GM19467 (cell line): Measurements from ENCODE around the gene PYROXD2.
A peak's percentile ranks its signal among the peaks of the same experiment; 100 is the strongest.

ENCODE experiments used
- ATAC-seq: cut with Tn5 transposase; IDR thresholded peaks from one replicate; pipeline ENCODE4 v1.9.1; 2021; ENCODE audit warnings: mild to moderate bottlenecking, moderate library complexity; ENCODE audit not compliant: unreplicated experiment

Gene PYROXD2

GRCh38 chr10:98414932-98415730 lies at the start of gene PYROXD2:
TSS of gene PYROXD2 (minus strand) at chr10:98415182. CDS start at chr10:98415135, 47 bp downstream.
- ATAC-seq: peak; percentile 53

GRCh38 chr10:98463976-98464754 lies 49.2 kb upstream of the PYROXD2 start:
- no peak for ATAC-seq

- ATAC-seq: no peak
Observed at GRCh38 chr10:98463016-98463415, 48.0 kb upstream of the PYROXD2 start.

GRCh38 chr10:98461500-98461842 lies 46.5 kb upstream of the PYROXD2 start:
- no peak for ATAC-seq

- no peak for ATAC-seq
Observed at GRCh38 chr10:98460837-98461499, 46.0 kb upstream of the PYROXD2 start.

- ATAC-seq: no peak
Observed at GRCh38 chr10:98458809-98459784, 44.1 kb upstream of the PYROXD2 start.

GRCh38 chr10:98457721-98458120 lies 42.7 kb upstream of the PYROXD2 start:
- ATAC-seq: no peak

- no peak for ATAC-seq
Observed at GRCh38 chr10:98456686-98457482, 41.9 kb upstream of the PYROXD2 start.

- ATAC-seq: no peak
Observed at GRCh38 chr10:98456043-98456570, 41.1 kb upstream of the PYROXD2 start.

GRCh38 chr10:98453729-98454128 lies 38.7 kb upstream of the PYROXD2 start:
- ATAC-seq: no peak

GRCh38 chr10:98450618-98451017 lies 35.6 kb upstream of the PYROXD2 start:
- ATAC-seq: no peak

- no peak for ATAC-seq
Observed at GRCh38 chr10:98449287-98449686, 34.3 kb upstream of the PYROXD2 start.

GRCh38 chr10:98446661-98447221 lies 31.8 kb upstream of the PYROXD2 start, which contains the start of gene HPS1:
TSS of gene HPS1 (minus strand) at chr10:98446935. CDS start at chr10:98443240, 3,695 bp downstream.
- ATAC-seq: peak; percentile 87

GRCh38 chr10:98446151-98446660 lies 31.2 kb upstream of the PYROXD2 start:
- ATAC-seq: peak; percentile 7

GRCh38 chr10:98445200-98445812 lies 30.3 kb upstream of the PYROXD2 start:
- ATAC-seq: no peak

GRCh38 chr10:98444314-98445006 lies 29.5 kb upstream of the PYROXD2 start:
- ATAC-seq: no peak

GRCh38 chr10:98438715-98439114 lies 23.7 kb upstream of the PYROXD2 start:
- ATAC-seq: no peak

- no peak for ATAC-seq
Observed at GRCh38 chr10:98436704-98437103, 21.7 kb upstream of the PYROXD2 start.
